T-helper 1 cell treated with Interleukin-12 subunit alpha and Interleukin-12 subunit beta and Interleukin-4 antibody, amounts not matched to agents 30 ng/mL and 1 ng/mL, for 36 hours (primary cell): ENCODE results near the gene ZFPM1. TPM values are rescaled to one million over a fixed set of nuclear protein-coding genes. Genes with fewer than 3 reads are reported as not detected.

ENCODE experiments used
- intact Hi-C: fragments of 100-400 bp; cut with micrococcal nuclease; formaldehyde crosslinking; loops from one replicate; pipeline ENCODE4 v1.15.1; 2024
- total RNA-seq: library from RNA; stranded (reverse); gene quantifications from 2 replicates; pipeline ENCODE4 v1.2.3, GENCODE V29; 2022

ZFPM1 gene
- total RNA-seq, 1 donor from 2014 or later = 14.0 TPM

DNA sequence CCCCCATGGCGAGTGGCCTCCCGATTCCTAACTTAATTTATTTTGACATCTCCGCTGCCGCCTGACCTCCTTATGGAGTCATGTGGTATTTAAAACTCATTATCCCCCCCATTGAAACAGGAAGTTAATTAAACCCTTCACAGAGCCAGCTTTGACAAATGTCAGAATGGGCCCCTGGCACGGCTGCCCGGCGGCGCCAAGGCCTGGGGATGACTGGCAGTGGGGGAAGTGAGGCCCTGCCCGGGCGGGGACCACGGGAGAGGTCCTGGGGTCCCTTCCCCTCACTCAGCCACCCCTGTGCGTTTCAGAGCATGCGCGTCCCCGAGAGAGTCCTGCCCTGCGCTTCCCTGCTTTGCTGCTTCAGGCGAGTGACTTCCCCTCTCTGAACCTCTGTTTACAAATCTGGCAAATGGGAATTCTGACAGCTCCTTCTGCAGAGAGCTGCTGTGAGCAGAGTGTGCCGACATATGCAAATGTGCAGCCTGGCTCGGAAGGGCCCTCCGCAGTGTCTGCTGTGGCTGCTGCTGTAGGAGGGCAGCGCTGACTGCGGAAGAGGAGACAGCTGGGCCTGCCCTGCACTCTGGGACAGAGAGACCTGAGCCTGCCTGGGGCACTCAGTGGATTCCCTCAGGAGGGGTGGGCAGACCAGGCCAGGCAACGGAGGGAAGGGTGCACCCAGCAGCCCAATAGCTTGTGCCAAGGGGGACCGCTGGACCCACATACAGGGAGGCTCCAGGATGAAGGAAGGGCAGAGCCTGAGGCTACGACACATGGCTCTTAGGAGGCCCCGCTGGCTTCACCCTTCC lies 4.4 kb upstream of the ZFPM1 start:
- intact Hi-C loops = no loop called here

DNA sequence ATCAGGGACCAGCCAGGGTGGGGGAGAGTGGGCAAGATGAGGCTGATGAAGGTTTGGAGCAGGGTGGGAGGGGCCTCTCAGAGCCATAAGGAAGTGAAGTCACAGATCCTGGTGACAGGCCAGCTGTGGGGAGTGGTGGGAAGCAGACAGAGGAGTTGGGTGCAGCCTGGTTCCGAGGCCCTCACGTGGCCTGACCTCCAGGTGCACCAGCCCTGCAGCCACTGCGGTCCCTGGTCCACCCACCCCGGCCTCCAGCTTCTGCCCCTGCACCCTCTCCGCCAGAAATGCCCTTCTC lies 3.9 kb upstream of the ZFPM1 start:
- intact Hi-C loops = no loop called here

DNA sequence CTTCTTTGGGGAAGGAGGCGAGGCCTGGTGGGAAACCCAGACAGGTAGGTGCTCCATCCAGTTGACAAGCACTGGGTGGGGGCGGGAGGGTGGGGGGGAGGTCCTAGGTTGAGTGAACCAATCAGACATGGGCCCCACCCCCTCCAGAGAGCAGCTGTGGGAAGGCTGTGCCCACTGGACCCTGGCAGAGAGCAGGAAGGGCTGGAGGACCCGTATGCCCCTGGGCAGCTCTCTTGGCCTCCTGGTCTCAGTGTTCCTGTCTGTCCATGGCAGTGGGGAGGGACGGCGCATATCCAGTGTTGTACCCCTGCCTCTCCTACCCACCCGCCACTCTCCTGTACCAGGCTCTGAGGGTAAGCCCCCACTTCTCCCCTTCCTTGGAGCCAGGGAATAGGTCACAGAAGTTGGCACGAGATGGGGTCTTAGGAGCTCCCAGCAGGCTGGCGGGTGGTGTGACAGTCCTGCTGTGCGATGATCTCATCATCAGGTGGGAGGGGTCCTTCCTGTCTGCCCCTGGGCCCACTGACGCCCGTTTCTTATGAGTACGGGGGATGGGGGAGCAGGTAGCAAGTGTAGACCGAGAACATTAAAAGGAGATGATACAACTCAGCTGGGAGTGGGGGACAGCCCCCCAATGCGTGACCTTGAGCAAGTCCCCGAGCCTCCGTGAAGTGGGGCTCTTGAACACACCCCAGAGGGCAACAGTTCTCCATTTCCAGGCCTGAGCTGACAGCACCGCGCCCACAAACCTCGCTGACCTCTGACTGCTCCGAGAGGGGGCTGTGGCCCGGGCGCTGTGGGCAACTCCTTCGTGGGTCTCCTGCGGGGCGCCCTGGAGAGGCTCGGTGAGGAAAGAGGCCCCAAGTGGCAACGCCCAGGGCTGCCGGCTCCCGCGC lies 1.2 kb upstream of the ZFPM1 start:
- intact Hi-C loops = loop anchor here (1.0 to 5.0 kb wide), 11 partner anchors 9 to 1069 kb away; partner anchors contain the start of genes BANP, CDH15, FBXO31 and GALNS

DNA sequence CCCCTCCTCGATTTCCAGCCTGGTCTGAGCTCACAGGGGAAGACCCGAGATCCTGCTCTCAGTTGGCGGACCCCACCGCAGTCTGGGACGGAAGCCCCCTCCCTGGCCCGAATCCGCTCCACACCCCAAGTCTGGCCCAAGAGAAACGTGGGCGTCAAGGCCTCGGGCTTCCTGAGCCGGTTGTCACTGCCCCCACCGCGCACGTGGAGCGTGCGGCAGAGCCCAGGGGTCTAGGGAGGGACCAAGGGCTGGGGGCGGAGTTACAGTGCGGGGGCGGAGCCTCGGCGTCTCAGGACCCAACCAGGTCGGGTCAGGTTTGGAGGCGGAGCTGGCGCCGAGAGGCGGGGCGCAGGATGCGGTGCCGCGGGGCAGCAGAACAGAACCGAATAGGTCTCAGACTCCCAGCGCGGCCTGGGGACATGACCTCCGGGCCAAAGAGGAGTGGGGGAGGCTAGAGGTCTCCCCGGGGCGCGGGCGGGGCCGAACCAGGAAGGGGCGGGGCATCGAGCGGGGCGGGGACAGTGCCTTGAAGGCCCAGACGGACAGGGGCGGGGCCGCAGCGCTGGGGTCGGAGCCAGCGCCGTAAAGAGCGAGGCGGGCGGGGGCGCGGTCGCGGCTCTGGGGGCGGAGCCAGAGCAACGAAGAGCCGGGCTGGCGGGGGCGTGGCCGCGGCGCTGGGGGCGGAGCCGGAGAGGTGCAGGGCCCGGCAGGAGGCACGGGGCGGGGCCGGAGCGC lies 431 bp upstream of the ZFPM1 start:
- intact Hi-C loops = loop anchor here (1.0 to 5.0 kb wide), 12 partner anchors 9 to 1070 kb away; partner anchors contain the start of genes BANP, CDH15, CYBA and FBXO31

DNA sequence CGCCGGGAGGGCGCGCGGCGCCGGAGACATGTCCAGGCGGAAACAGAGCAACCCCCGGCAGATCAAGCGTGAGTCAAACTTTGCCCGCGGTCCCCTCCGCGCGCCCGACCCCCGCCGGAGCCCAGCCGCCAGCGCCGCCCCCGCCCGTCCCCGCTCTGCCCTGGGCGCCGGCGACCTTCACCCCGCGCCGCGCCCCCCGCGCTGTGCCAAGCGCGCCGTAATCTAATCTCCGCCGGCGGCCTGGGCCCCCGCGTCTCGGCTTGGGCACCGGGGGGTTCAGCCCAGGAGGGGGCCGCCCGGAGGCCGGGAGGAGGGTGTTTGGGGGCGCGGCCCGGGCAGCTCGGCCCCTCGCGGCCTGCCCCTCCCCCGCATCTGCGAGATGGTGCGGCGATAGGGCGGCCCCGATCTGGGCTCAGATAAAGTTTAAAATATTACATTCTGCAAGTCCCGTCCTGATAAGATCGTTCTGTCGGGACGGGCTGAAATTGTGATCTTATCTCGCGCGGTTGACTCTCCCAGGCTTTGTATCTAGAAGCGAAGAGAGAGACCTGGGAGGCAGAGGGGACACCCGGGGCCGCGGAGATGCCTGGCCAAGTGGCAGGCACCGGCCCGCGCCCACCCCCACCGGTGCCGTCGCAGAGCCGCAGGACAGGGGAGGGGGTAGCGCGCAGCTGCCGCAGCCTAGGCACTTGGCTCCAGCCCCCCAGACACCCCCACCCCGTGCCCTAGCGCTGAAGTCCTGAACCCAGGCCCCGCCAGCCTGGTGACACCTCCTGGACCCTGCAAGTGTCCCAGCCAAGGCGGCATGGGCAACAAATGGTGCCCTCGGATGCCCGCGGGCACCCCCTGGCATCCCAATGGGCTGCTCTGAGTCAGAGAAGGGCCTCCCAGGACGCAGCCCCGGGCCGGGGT lies 787 bp downstream of the ZFPM1 start:
- intact Hi-C loops = loop anchor here (1.0 to 5.0 kb wide), 7 partner anchors 197 to 1071 kb away; partner anchors contain the start of genes BANP, CYBA, FBXO31 and GALNS

DNA sequence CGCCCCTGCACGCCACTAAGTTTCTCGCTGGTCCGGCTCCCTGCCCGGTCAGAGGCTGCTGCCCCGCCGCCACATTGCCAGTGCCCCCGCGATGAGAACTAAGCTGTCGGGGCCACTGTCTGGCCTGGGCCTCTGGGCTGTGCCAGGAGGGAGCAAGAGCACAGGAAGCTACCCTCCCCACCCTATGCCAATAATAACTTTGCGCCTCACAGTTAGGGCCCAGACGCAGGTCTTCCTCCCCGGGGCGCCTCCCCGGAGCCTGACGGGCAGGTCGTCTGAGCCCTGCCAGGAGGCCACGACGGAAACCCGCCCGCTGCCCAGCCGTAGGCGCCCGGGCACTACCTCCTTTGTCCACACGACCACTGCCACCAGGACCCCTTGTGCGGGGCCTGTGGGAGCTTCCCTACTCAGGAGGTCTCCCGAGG lies 1.5 kb downstream of the ZFPM1 start:
- intact Hi-C loops = loop anchor here (5.0 kb wide), 2 partner anchors 403 to 502 kb away; partner anchors contain the start of genes BANP, GALNS and TRAPPC2L

DNA sequence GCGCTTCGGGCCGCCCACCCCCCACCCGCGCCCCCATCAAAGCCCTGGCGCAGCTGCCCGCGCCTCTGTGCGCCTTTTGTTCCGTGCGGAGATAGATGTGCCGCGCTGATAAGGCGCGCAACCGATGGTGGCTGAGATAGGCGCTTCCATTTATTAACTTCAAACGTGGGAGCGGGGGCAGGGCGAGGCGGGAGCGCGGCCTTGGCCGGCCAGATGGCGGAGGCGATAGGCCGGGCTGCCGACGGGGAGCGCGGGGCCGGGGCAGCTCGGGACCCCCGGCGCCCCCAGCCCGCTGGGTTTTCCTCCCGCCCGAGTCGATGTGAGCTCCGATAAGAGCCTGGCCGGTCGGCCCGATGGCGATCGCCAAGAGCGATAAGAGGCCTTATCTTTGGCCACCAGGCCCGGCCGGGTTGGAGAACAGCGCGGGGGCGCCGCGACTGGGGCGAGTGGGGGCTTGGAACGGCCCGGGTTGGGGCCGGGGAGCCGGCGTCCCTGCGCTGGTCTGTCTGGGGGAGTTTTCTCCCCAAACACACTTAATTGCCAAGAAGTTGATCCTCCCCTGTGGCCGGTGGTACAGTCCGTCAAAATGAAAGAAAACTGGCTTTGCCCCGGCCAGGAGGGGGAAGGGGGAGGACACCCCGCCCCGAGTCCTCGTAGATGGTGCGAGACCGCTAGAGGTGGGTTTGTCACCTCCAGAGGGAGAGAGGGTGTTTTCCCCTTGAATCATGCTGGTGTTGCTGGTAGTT lies 2.7 kb downstream of the ZFPM1 start:
- intact Hi-C loops = no loop called here

DNA sequence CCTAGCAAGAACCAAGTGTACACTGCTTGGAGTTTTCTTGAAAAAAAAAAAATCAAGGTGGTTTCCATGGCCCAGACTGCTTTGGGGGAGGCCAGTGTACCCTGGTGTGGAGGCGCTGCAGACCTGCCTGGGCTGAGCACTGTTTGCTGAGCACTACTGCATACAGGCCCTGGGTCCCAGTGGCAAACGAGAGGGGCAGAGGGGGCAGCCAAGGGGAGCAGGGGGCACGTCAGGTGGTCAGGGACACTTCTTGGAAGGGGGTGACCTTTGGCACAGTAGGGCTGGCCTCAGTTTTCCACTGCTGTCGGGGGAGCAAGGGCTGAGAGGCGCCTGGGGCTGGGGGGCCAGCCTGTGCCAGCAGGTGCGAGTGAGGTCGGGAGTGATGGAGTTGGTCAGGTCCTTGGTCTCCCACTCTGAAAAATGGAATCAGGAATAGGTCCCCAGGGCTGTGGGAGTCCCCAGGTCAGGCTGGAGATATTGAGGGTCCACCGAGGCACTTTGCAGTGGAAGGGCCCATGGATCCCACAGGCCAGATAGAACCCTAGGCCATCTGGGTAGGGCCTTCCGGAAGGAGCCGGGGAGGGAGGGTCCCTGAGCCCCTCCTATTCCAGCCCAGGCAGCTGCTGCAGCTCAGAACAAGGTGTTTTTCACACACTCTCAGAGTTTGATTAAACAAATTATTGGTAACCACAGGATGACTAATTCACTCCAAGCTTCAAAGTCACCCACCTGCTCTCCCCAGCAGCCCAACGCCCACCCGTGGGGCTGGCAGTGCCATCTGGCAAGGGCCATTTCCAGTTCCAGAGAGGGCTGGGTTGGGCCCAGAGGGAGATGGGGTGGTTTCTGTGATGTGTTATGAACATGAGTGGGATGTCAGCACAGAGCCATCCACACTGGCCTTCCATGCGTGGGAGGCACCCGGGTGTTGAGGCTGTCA lies 3.5 kb downstream of the ZFPM1 start:
- intact Hi-C loops = no loop called here

DNA sequence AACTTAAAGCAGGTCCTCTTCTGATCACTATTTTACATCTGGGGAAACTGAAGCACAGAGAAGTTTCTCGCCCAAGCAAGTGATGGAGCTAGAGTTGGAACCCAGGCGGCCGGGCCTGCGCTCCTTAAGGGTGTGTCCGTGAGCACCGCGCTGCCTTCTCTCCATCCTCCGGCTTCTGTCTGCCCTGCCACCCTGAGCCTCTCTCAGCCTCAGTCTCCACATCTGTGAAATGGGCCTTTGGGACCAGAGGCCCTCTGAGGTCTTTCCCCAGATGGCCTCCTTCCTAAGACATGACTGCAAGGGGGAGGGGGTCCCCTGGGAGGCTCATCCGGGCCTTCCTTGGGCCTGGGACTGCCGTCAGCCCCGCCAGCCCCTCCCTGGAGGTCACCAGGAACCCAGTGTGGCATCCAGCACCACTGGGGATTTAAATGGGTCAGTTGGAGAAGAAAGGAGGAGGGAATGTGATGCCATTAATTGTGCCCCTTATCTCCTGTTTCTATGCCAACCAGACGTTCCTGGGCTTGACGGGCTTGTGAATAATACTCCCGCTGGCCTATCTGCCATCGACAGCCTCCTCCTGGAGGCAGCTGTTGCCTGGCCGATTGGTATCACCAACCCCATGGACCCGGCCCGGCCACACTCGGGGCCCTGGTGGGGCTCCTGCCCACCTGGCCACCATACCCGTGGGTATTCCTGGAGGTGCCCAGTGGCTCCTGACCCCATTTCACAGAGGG lies 5.1 kb downstream of the ZFPM1 start:
- intact Hi-C loops = no loop called here

DNA sequence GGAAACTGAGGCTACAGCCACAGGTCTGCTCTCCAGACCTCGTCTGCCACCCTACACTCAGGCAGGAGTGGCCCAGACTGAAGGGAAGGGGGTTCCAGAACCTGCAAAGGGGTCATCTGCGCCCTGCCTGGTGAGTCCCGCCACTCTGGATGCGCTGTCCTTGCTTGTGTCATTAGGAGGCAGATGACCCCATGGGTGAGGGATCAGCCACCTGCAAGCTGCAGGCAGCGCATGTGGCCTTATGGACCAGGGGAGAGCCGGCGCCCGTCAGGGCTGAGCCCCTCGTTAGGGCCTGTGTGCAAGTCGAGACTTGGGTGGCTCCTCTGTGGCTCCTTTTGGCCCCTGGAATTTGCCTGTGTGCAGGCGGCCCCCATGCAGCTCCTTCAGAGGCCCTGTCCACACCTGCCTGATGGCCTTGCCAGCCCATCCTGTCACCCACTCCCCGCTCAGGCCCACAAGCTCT lies 5.7 kb downstream of the ZFPM1 start:
- intact Hi-C loops = no loop called here

DNA sequence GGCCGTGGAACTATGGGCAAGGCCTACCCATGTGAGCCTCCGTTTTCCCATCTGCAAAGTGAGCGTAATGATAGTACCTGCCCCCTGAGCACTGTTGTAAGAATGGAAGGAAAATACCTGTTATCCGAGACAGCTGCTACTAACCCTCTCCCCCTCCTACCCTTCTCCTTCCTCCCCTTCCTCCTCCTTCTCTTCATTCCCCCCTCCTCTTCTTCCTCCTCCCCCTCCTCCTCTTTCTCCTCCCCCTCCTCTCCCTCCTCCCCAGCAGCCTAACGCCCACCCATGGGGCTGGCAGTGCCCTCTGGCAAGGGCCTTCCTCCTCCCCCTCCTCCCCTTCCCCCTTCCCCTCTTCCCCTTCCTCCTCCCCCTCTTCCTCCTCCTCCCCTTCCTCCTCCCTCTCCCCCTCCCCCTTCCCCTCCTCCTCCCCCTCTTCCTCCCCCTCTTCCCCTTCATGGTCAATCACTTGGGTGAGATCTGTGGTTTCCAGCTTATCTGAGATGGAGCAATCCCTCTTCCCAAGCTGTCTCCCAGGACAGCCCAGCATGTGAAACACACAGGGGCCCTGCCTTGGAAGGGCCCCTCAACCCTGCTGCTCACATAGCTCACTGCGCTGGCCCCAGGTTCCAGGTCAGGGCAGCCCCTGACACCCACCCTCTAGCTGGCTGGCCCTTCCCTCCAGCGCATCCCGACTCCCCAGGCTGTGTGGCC lies 6.4 kb downstream of the ZFPM1 start:
- intact Hi-C loops = no loop called here

DNA sequence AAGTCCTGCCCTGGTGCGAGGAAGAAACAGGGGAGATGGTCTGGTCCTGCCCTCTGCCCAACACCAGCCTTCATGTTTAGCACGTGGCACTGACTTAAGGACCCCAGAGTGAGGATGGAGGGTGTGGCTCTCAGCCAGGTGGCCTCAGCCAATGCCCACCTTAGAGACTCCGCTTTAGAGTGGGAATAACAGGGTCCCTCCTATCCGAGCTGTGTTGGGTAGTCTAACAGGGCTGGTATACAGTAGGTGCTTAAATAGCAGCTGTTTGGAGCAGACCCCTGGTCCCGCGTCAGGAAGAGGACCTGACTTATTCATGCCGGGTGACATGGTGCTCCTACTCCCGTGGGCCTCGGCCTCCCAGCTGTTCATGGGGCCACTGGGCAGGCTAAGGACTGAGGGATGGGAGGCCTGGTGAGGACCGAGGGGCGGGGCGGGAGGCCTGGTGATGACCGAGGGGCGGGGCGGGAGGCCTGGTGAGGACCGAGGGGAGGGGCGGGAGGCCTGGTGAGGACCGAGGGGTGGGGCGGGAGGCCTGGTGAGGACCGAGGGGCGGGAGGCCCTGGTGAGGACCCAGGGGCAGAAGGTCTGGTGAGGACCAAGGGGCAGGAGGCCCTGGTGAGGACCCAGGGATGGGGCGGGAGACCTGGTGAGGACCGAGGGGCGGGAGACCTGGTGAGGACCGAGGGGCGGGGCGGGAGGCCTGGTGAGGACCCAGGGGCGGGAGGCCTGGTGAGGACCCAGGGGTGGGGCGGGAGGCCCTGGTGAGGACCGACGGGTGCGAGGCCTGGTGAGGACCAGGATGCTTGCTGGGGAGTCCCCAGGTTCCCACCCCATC lies 7.6 kb downstream of the ZFPM1 start:
- intact Hi-C loops = no loop called here

DNA sequence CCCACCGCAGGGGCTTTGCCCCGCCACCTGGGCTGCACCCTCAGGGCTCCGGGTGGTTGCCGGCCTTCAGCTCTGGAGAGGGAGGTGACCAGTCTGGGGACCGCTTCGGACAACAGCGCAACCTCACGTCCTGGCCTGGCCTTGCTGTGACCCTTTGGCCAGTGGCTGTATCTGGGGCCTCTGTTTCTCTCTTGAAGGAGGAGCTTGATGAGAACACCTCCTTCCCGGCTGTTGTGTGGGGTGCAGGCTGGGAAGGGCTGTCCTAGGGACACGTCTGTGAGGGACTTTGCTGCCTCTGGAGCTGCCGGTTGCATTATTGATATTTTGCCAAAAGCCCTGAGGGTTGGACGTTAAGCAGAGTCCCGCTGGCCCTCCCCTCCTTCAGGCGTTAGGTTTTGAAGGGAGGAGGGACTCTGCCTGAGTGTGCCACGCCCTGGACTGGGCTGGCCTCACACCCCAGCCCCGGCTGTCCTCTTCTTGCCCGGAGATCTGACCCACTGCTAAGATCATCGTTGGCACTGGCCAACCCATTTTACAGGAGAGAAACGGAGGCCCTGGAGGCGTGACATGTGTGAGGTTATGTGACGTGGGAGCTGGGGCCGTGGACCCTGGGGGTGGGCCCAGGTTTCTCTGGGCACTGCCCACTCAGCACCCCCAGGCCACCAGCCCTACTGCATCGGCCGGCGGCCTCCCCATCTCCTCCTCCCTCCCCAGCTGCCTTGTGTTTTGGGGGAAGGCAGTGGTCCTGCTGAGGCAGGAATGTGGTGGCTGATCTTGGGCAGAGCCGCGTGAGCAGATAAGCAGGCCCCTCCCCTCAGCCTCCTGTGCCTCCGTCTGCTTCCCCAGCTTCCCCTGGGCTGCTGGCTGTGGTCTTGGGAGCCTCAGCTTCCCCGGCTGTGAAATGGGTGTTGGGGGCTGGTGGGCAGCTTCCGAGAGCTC lies 8.5 kb downstream of the ZFPM1 start:
- intact Hi-C loops = no loop called here

DNA sequence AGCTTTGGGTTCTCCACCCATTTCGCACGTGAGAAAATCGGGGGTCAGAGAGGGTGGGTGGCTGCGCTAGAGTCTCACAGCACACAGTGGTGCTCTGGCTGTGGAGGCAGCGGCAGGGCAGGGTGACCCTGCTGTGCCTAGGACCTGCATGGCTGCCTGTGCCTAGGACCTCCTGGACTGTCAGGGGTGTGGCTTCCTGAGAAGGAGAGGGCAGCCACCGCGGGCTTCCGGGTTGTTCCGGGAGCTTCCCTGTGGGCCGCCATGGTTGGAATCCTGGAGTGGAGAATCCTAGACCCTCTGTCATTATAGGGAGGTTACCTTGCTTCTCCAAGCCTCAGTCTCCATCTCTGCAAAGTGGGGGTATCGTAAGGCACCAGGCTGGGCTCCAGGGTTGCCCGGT lies 9.3 kb downstream of the ZFPM1 start:
- intact Hi-C loops = no loop called here

DNA sequence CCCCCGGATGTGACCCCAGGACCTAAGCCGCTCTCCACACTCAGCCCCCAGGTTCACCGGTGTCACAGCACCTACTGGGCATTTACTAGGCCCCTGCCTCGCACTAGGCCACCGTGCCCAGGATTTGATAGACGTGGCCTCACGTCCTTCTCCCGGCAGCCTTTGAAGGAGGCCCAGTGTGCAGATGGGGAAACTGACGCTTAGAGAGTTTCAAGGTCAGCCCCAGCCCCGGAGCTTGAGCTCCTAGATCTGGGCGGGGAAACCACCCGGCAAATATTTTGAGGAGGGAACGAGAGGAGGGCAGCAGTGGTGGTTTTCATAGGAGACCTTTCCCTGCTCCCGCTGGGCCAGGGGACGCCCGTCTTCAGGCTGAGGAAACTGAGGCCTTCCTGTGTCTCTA lies 10.3 kb downstream of the ZFPM1 start:
- intact Hi-C loops = no loop called here
